ENCODE data around the gene ATP5F1B. TPM values are rescaled to one million over a fixed set of nuclear protein-coding genes. Genes with fewer than 3 reads are reported as not detected.

Gene ATP5F1B
- polyA plus RNA-seq, 1 donor from 2014 or later: 727 TPM

Other genes starting within 250 kb of the ATP5F1B start
- gene TIMELESS, start 196.6 kb downstream of the ATP5F1B start, polyA plus RNA-seq: 14.3 TPM
- gene MIP, start 191.3 kb downstream of the ATP5F1B start, polyA plus RNA-seq: not detected
- gene SPRYD4, start 177.4 kb downstream of the ATP5F1B start, polyA plus RNA-seq: 1.3 TPM
- 3.8 TPM for gene GLS2, start 157.8 kb downstream of the ATP5F1B start, polyA plus RNA-seq
- gene RBMS2, start 124.2 kb downstream of the ATP5F1B start, polyA plus RNA-seq: 0.28 TPM
- 46.9 TPM for gene BAZ2A, start 15.7 kb downstream of the ATP5F1B start, polyA plus RNA-seq
- gene PTGES3, start 42.3 kb upstream of the ATP5F1B start, polyA plus RNA-seq: 246 TPM
- gene NACA, start 79.3 kb upstream of the ATP5F1B start, polyA plus RNA-seq: 1,127 TPM
- gene PRIM1, start 106.3 kb upstream of the ATP5F1B start, polyA plus RNA-seq: 38.0 TPM
- 1.7 TPM for gene HSD17B6, start 117.3 kb upstream of the ATP5F1B start, polyA plus RNA-seq

Measured in IgD-negative memory B cell (primary cell).